Activated CD4-positive, alpha-beta T cell treated with anti-CD3 and anti-CD28 coated beads for 36 hours (primary cell): Measurements from ENCODE around the gene TSPAN7. TPM values are rescaled to one million over a fixed set of nuclear protein-coding genes. Genes with fewer than 3 reads are reported as not detected.
A peak's percentile ranks its signal among the peaks of the same experiment; 100 is the strongest.

Experiments
- ATAC-seq: fragments of 200-7000 bp; cut with Tn5 transposase; one replicate; pipeline ENCODE4 v1.10.0; 2021; ENCODE audit warnings: mild to moderate bottlenecking, moderate library complexity
- CTCF ChIA-PET: fragments of 350-600 bp; sonication (Branson Sonifier 250); formaldehyde crosslinking; loops from one replicate; lab custom pipeline; 2021; ENCODE audit warnings: antibody characterized with exemption; lab: Charles Lee
- POLR2A ChIA-PET: fragments of 350-600 bp; sonication (Branson Sonifier 250); formaldehyde crosslinking; loops from one replicate; lab custom pipeline; 2021; ENCODE audit warnings: antibody characterized with exemption, inconsistent platforms; lab: Charles Lee
- DNase-seq: peaks from one replicate; pipeline ENCODE4 v3.0.0-alpha.2; 2020
- H3K27ac Mint-ChIP-seq: one replicate; pipeline ENCODE4 v1.8.0; 2021; ENCODE audit warnings: mixed read lengths
- H3K27me3 Mint-ChIP-seq: one replicate; pipeline ENCODE4 v1.8.0; 2021; ENCODE audit warnings: mixed read lengths
- H3K36me3 Mint-ChIP-seq: one replicate; pipeline ENCODE4 v1.8.0; 2021; ENCODE audit warnings: low read depth, mixed read lengths
- H3K4me1 Mint-ChIP-seq: one replicate; pipeline ENCODE4 v1.8.0; 2021; ENCODE audit warnings: mixed read lengths
- H3K4me3 Mint-ChIP-seq: one replicate; pipeline ENCODE4 v1.8.0; 2021; ENCODE audit warnings: mild to moderate bottlenecking, moderate library complexity, mixed read lengths
- H3K9me3 Mint-ChIP-seq: one replicate; pipeline ENCODE4 v1.8.0; 2021; ENCODE audit warnings: low read depth, mixed read lengths
- intact Hi-C, 2 experiments: fragments of 100-400 bp; cut with DNase I in 1 of 2; cut with micrococcal nuclease in 1 of 2; formaldehyde crosslinking; loops; one replicate each; pipeline versions ENCODE4 v1.14.2 to v1.15.1; 2022 to 2024; cut with DNase I, micrococcal nuclease
- total RNA-seq, 2 experiments: library from RNA; stranded (reverse); gene quantifications; one replicate each; pipeline ENCODE4 v1.2.3, GENCODE V29; 2021

The TSPAN7 gene
- total RNA-seq, 2 experiments from 2014 or later = 0.42 to 0.85 TPM

DNA sequence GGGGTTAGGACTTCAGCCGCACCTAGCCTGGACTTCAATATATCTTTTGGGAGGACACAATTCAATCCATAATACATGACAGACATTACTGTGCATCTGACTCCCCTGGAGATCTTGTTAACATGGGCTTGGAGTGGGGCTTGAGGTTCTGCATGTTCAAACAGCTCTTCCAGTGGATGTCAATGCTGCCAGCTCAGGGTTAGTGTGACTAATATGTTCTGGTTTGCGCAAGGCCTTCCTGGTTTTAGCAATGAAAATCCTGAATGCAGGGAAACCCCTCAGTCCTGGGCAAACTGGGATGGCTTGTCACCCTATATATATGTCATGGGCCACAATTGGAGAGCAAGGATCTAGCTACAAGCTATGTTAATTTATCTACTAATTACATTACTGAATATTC, 2.7 kb upstream of the TSPAN7 start:
- ChIA-PET CTCF (no interaction called here), POLR2A (no interaction called here)
- intact Hi-C loops = no loop called here
- no peak overlapping the region for H3K27ac Mint-ChIP-seq
- DNase-seq = no peak
- H3K4me3 Mint-ChIP-seq = no peak overlapping the region
- H3K27me3 Mint-ChIP-seq = no peaks in the 10 kb centered on the region
- ATAC-seq = no peak
- H3K36me3 Mint-ChIP-seq = no peaks in the 10 kb centered on the region
- no peaks in the 10 kb centered on the region for H3K4me1 Mint-ChIP-seq
- H3K9me3 Mint-ChIP-seq = no peaks in the 10 kb centered on the region

DNA sequence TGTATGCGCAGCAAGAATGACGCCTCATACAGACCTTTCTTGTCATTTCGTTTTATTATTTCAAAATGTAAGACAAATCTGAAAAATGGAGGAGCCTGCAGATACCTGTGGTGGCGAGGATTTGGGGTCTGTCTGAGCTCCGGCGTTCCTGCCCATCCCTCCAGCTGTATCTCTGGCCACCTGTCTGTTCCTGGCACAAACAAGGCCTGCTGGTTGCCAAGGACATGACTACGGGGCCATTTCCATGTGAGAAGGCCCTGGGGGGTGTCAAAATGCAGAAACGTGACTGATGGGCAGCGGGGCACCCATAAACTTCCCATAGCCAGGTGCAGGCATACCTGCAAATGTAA, 591 bp upstream of the TSPAN7 start:
- no peak for ATAC-seq
- H3K36me3 Mint-ChIP-seq = no peaks in the 10 kb centered on the region
- H3K27ac Mint-ChIP-seq = no peak overlapping the region
- CTCF ChIA-PET = interaction anchor here (0.6 kb wide), 2 partner anchors 76 to 391 kb away, joined by 3 to 4 read pairs; no protein-coding TSS in a partner anchor
- DNase-seq = no peak
- no peaks in the 10 kb centered on the region for H3K9me3 Mint-ChIP-seq
- H3K4me1 Mint-ChIP-seq = no peaks in the 10 kb centered on the region
- intact Hi-C loops = loop anchor here in 1 of 2 experiments (1.0 kb wide), 1 partner anchor 233 kb away; the partner anchor contains the start of gene RPGR
- H3K27me3 Mint-ChIP-seq = no peaks in the 10 kb centered on the region
- peak overlapping the region; percentile 76 for H3K4me3 Mint-ChIP-seq
- POLR2A ChIA-PET = no interaction called here

DNA sequence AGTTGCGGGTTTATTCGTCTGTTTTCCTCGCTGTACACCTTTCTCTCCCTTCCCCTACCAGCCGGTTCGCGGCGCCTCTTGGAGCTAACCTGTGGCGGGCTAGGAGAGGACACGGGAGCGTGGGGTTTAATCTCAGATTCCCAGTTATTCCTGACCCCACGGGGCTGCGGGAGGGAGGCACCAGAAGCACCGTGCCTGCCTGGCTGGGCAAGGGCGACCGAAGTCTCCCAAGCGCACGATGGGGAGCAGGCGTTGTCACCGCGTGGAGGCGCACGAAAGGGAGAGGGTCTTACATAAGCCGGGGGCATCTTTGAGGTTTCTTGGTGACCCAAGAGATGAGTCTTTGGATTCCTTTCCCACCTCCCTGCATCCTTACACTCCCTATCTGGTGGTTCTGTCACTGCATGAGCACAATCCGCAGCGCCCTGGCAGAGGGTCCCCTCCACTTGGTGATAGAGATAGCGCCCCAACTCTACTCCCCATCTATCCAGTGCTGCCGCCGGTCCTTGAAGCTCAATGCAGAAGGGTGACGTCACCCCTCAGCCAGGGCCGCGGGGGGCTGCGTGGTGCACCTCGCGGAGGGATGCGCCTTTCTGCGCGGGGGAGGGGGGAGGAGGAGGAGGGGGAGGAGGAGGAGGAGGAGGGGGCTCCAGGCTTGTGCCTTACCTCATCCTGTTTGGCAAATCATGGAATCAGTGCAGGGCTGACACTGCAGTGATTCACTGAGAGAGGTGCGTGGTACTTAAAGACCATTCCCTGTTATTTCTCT, 793 bp downstream of the TSPAN7 start:
- POLR2A ChIA-PET = interaction anchor here (0.7 kb wide), 1 partner anchor 222 kb away, joined by 4 read pairs; no protein-coding TSS in a partner anchor
- H3K4me3 Mint-ChIP-seq = peak overlapping the region; percentile 76
- H3K27ac Mint-ChIP-seq = no peak overlapping the region
- no peak for ATAC-seq
- H3K27me3 Mint-ChIP-seq = no peaks in the 10 kb centered on the region
- no peaks in the 10 kb centered on the region for H3K36me3 Mint-ChIP-seq
- intact Hi-C loops = loop anchor here in 1 of 2 experiments (1.0 kb wide), 1 partner anchor 235 kb away; the partner anchor contains the start of gene RPGR
- DNase-seq = peak; percentile 21
- CTCF ChIA-PET = interaction anchor here (0.7 kb wide), 1 partner anchor 114 kb away, joined by 3 read pairs; no protein-coding TSS in a partner anchor
- no peaks in the 10 kb centered on the region for H3K4me1 Mint-ChIP-seq
- no peaks in the 10 kb centered on the region for H3K9me3 Mint-ChIP-seq

DNA sequence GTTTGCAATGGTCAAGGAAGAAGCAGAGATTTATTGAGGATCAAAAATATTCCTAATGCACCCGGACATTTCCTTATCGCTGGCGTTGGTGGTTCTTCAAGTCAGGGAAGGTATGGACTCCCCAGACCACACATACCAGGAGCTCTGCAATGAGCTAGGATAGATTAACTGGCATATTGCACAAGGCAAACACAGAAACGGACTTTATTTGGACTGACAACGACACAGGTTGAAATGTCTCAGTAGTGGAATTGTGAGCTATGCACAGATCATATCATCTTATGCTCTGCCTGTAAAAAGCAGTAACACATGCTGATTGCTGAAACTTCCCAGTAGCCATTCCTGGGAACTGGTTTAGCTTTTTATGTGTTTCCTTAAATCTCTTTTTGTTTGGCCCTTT, 1.7 kb downstream of the TSPAN7 start:
- intact Hi-C loops = no loop called here
- ChIA-PET CTCF (interaction anchor here (0.7 kb wide), 1 partner anchor 115 kb away, joined by 3 read pairs; no protein-coding TSS in a partner anchor), POLR2A (no interaction called here)
- H3K9me3 Mint-ChIP-seq = no peaks in the 10 kb centered on the region
- no peak for ATAC-seq
- no peaks in the 10 kb centered on the region for H3K4me1 Mint-ChIP-seq
- no peaks in the 10 kb centered on the region for H3K36me3 Mint-ChIP-seq
- no peak for DNase-seq
- no peaks in the 10 kb centered on the region for H3K27me3 Mint-ChIP-seq
- H3K4me3 Mint-ChIP-seq = no peak overlapping the region
- no peak overlapping the region for H3K27ac Mint-ChIP-seq

DNA sequence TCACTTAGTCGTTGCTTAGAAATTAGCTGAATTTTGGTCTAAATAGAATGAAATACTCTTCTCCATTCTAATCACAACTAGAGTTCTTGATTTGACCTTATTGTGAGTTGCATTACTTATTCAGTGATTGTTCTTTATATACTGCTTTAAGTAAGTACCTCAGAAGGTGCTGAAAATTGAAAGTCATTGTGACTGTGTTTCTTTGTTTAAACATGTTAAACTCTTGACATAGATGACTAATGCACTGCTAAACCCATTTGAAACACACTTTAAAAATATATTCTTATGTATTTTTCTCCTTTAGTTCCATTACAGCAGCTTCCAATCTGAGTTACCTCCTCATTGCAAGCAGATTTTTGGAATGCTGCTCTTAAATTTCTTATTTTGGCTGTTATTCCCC, 9.1 kb downstream of the TSPAN7 start:
- CTCF ChIA-PET = no interaction called here
- Mint-ChIP-seq H3K27me3 (peaks cover 2% of the 10 kb centered on the region), H3K36me3 (no peaks in the 10 kb centered on the region), H3K27ac (no peak overlapping the region), H3K9me3 (no peaks in the 10 kb centered on the region), H3K4me1 (no peaks in the 10 kb centered on the region), H3K4me3 (no peak overlapping the region)
- POLR2A ChIA-PET = no interaction called here
- intact Hi-C loops = no loop called here
- DNase-seq (no peak), ATAC-seq (no peak)

DNA sequence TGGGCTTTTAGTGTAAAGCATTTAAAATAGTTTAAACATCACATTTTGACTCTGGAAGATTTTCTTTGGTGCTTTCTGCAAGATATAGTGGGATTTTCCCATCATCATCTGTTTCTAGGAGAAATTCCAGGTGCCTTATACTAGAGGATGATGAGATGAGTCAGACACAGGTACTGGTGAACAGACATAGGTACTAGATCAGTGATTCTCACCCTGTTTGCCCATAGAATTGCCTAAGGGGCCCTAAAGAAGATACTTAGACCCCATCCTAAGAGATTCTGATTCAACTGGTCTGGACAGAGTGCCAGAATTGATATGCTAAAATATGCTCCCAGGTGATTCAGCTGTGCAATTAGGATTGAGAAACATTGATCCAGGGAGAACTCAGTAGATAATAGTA, 9.7 kb downstream of the TSPAN7 start:
- no peak for DNase-seq
- CTCF ChIA-PET = no interaction called here
- H3K27ac Mint-ChIP-seq = no peak overlapping the region
- intact Hi-C loops = no loop called here
- no peak for ATAC-seq
- no peaks in the 10 kb centered on the region for H3K4me1 Mint-ChIP-seq
- no peaks in the 10 kb centered on the region for H3K36me3 Mint-ChIP-seq
- POLR2A ChIA-PET = no interaction called here
- peaks cover 2% of the 10 kb centered on the region for H3K27me3 Mint-ChIP-seq
- no peaks in the 10 kb centered on the region for H3K9me3 Mint-ChIP-seq
- H3K4me3 Mint-ChIP-seq = no peak overlapping the region

DNA sequence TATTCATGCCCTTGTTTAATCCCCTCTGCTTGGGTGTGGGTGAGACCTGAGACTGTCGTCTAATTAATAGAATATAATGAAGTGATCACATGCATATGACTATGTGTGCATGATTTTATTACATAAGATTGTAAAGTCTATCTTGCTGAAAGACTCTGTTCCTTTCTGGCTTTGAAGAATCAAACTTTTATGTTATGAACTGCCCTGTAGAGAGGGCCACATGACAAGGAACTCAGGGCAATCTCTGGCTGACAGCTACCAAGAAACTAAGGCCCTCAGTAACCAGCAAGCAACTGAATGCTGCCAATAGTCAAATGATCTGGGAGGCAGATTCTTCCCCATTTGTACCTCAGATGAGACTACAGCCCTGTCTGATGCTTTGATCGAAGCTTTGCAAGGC, 13.5 kb downstream of the TSPAN7 start:
- CTCF ChIA-PET = no interaction called here
- no peaks in the 10 kb centered on the region for H3K9me3 Mint-ChIP-seq
- ATAC-seq = no peak
- no peak for DNase-seq
- POLR2A ChIA-PET = no interaction called here
- H3K36me3 Mint-ChIP-seq = no peaks in the 10 kb centered on the region
- intact Hi-C loops = no loop called here
- H3K27me3 Mint-ChIP-seq = peaks cover 2% of the 10 kb centered on the region
- H3K27ac Mint-ChIP-seq = no peak overlapping the region
- H3K4me1 Mint-ChIP-seq = no peaks in the 10 kb centered on the region
- no peak overlapping the region for H3K4me3 Mint-ChIP-seq

DNA sequence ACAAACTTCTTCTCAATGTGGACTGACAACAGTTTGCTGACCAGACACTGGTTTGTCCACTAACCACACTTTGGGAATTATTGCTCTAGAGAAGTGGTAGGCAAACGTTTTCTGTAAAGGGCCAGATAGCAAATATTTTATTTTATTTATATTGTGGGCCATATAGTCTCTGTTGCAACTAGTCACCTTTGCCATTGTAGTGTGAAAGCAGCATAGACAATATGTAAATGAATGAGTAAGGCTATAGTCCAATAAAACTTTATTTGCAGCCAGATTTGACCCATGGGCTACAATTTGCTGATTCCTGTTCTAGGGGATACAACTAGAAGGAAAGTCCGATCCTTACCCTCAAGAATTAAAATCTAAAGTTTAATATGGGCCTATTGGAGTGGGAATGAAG, 14.5 kb downstream of the TSPAN7 start:
- no peaks in the 10 kb centered on the region for H3K27me3 Mint-ChIP-seq
- intact Hi-C loops = no loop called here
- H3K36me3 Mint-ChIP-seq = no peaks in the 10 kb centered on the region
- no peak overlapping the region for H3K4me3 Mint-ChIP-seq
- H3K9me3 Mint-ChIP-seq = no peaks in the 10 kb centered on the region
- H3K27ac Mint-ChIP-seq = no peak overlapping the region
- ChIA-PET CTCF (no interaction called here), POLR2A (no interaction called here)
- DNase-seq = no peak
- ATAC-seq = no peak
- H3K4me1 Mint-ChIP-seq = no peaks in the 10 kb centered on the region

DNA sequence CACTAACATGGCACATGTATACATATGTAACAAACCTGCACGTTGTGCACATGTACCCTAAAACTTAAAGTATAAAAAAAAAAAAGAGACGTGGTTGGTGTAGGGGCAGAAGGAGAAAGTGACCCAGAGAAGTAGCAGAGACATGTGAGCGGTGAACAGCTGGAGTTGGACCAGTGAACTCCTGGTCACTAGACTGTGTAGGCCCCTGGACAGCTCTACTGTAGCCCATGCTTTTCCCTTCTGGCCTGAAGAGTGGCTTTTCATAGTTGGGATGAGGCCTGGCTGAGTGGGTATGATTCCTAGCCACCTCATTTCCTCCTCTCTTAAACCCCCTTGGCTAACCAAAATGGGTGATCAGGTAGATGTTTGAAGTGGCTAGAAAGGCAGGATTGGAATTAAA, 16.4 kb downstream of the TSPAN7 start:
- ChIA-PET CTCF (no interaction called here), POLR2A (no interaction called here)
- no peak for ATAC-seq
- DNase-seq = no peak
- no peaks in the 10 kb centered on the region for H3K27me3 Mint-ChIP-seq
- H3K4me1 Mint-ChIP-seq = no peaks in the 10 kb centered on the region
- no peak overlapping the region for H3K4me3 Mint-ChIP-seq
- no peaks in the 10 kb centered on the region for H3K9me3 Mint-ChIP-seq
- H3K36me3 Mint-ChIP-seq = no peaks in the 10 kb centered on the region
- intact Hi-C loops = no loop called here
- H3K27ac Mint-ChIP-seq = no peak overlapping the region

DNA sequence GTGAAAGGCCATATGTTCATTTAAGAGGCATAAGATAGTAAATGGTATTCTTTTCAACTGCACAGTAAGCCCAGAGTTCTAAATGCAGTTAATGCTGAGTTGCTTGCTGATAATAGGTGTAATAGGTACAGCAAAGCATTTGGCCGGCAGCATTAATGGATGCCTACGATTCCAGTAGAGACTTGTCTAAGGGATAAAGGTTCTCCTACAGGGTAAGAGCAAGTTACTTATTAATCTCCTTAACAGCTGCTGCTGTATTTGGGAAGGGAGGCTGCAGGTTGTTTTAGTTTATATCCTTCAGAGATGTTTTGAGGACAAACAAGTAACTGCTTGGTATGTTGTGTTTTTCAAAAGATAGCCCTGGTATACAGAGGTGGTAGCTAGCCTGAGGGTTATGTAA, 16.8 kb downstream of the TSPAN7 start:
- intact Hi-C loops = no loop called here
- Mint-ChIP-seq H3K9me3 (no peaks in the 10 kb centered on the region), H3K4me1 (no peaks in the 10 kb centered on the region), H3K27ac (no peak overlapping the region), H3K36me3 (no peaks in the 10 kb centered on the region), H3K27me3 (no peaks in the 10 kb centered on the region), H3K4me3 (no peak overlapping the region)
- ChIA-PET CTCF (interaction anchor here (0.7 kb wide), 1 partner anchor 13 kb away, joined by 3 read pairs; no protein-coding TSS in a partner anchor), POLR2A (no interaction called here)
- no peak for DNase-seq
- ATAC-seq = no peak

DNA sequence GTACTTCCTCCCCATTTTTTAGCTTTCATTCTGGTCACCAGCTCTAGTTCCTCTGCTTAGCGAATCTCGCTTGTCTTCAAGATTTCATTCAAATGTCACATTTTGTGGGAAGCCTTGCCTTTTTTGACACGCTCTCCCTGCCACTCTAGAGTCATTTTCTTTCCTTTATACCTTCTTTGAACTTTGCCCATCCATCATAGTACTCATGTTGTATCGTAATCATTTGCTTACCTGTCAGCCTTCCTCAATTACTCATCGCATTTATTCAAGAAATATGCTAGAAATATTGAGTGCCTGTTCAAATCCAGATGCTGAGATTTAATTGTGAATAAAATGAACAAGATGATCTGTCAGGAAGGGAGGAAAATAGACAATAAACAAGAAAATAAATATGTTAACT, 21.8 kb downstream of the TSPAN7 start:
- no peak overlapping the region for H3K4me3 Mint-ChIP-seq
- H3K4me1 Mint-ChIP-seq = no peaks in the 10 kb centered on the region
- no peaks in the 10 kb centered on the region for H3K9me3 Mint-ChIP-seq
- no peak overlapping the region for H3K27ac Mint-ChIP-seq
- intact Hi-C loops = no loop called here
- ATAC-seq = no peak
- ChIA-PET POLR2A (no interaction called here), CTCF (no interaction called here)
- no peaks in the 10 kb centered on the region for H3K27me3 Mint-ChIP-seq
- no peak for DNase-seq
- H3K36me3 Mint-ChIP-seq = no peaks in the 10 kb centered on the region

DNA sequence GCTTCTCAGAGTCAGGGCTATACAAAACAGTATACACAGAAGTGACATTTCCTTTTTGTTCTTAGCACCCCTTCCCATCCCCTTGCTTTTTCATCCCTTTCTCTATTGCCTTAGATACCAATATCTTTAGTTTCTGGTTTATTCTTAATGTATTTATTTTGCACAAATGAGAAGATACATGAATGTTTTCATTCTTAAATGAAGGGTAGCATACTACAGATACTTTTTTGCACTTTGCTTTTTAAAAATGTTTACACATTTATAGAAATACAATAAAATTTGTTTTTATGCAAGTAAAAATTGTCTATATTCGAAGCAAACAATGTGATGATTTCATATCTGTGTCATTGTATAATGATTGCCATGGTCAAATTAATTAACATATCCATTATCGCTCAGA, 33.1 kb downstream of the TSPAN7 start:
- CTCF ChIA-PET = no interaction called here

More for the DNA sequence above, 33.1 kb downstream of the TSPAN7 start:
- no peaks in the 10 kb centered on the region for H3K4me1 Mint-ChIP-seq
- no peak overlapping the region for H3K27ac Mint-ChIP-seq
- H3K36me3 Mint-ChIP-seq = no peaks in the 10 kb centered on the region
- peaks cover 3% of the 10 kb centered on the region for H3K27me3 Mint-ChIP-seq
- no peaks in the 10 kb centered on the region for H3K9me3 Mint-ChIP-seq
- POLR2A ChIA-PET = no interaction called here
- no peak overlapping the region for H3K4me3 Mint-ChIP-seq
- intact Hi-C loops = no loop called here
- no peak for ATAC-seq
- DNase-seq = no peak
